ENCODE results near the gene RING1.

GRCh38 chr6:33208091-33208967, at the start of gene RING1:
- TF ChIP-seq GATA3 (IDR thresholded peaks at IDR 0.05; ENCODE audit: low read depth, low read length), result no peak
- TF ChIP-seq GATA2 (IDR thresholded peaks at IDR 0.05; ENCODE audit: low read depth, low read length), result no peak

Measured in SH-SY5Y (cell line).